GM18505 (cell line): ENCODE measurements around the gene CAND2.

Experiments used
- ATAC-seq: cut with Tn5 transposase; IDR thresholded peaks from one replicate; pipeline ENCODE4 v1.9.1; 2021; ENCODE audit not compliant: unreplicated experiment
- POLR2A ChIP-seq: IDR thresholded peaks from 4 replicates; pipeline ENCODE4 v1.6.1; 2011; ENCODE audit warnings: borderline replicate concordance; ENCODE audit not compliant: insufficient read depth, insufficient read length; ENCODE audit errors: extremely low read depth

Gene CAND2

DNA sequence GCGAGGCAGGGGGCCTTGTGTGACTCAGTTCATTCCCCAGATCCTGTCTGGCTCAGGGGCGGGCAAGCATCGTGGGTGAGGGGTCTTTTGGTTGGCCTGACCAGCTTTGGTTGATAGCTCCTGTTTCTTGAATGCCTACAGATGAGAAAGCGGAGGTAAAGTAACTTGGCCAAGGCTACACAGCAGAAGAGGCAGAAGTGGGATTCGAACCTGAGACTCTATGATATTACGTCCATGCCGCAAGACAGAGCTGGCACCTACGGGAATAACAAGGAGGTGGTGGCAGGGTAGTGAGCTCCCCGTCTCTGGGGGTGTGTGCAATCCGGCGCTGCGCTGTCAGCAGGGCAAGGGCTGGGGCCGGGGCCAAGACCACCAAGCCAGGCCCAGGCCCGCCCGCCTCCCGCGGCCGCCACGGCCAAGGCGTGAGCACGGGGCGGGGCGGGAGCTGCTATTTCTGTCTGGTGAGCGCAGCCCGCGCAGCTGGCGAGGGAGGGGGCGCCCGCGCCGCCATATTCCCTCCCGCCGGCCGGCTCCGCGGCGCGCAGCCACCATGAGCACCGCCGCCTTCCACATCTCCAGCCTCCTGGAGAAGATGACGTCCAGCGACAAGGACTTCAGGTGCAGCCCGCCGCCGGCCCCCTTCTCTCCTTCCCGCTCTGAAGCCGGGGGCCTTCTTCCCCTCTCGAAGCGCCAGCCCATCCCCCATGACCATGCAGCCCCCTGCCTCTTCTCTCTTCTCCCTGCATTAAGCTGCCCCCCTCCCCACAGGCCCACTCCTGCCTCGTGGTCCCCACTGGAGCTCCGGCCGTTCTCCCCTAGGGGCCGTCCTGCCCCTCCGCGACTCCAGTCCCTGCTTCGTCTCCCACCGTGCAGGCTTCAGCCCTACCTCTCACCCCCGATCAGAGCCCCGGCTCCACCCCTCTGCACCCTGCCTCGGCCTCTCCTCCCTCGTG is at the start of gene CAND2:
Gene CAND2, plus strand, starts transcription at position 510 of the 953 bp plus-strand sequence. Its CDS starts 41 bp downstream, at position 551.
- no peak for ATAC-seq
- TF ChIP-seq POLR2A, result no peak

DNA sequence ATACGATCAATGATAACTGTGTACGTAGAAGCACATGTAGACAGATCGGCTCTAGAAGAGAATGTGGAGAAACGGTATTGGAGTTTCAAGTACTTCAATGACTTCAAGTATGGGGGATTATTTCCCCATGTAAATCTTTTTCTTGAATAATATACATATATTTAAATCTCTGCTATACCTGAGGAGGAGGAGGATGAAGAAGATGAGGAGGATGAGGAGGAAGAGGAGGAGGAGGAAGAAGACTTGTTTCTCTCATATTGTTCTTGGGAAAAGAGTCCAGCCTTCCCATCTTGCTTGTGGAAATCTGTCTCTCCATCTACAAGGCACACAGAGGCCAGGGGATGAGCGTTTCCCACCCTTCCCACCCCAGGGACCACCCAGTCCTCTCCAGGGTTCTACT is 48.0 kb upstream of the CAND2 start:
- no peak for TF ChIP-seq POLR2A

DNA sequence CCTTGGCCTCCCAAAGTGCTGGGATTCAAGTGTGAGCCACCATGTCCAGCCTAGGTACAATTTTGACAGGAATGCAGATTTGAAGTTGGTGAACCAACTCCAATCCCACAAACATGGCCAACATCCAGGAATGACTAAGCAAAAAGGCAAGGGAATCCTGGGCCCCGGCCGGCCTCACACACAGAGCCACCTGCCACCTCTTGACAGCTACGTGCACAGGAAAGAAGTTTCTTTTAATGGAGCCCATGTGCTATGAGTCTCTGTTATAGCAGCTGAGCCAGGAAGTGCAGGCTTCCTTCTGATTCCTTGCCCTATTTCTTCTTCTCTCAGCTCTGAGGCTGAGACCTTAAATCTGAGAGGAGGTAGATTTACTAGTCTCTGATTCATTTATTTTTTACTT is 46.3 kb upstream of the CAND2 start:
- TF ChIP-seq POLR2A, result no peak
- peak; percentile 15 for ATAC-seq

More for the DNA sequence above, 48.0 kb upstream of the CAND2 start:
- no peak for ATAC-seq

DNA sequence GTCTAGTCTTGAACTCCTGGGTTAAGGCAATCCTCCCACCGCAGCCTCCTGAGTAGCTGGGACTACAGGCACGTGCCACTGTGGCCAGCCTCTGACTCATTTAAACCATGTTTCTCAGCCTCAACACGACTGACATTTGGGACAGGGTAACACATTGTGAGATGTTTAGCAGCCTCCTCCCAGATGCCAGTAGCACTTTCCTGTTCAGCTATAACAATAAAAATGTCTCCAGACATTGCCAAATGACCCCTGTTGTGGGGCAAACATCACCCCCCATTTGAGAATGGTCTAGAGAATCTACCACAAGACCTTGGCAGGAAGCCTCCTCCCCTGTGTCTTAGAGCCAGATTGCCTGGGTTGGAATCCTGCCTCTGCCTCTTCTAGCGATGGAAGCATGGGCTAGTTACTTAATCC is 45.8 kb upstream of the CAND2 start:
- peak; percentile 52 for ATAC-seq
- TF ChIP-seq POLR2A, result no peak

DNA sequence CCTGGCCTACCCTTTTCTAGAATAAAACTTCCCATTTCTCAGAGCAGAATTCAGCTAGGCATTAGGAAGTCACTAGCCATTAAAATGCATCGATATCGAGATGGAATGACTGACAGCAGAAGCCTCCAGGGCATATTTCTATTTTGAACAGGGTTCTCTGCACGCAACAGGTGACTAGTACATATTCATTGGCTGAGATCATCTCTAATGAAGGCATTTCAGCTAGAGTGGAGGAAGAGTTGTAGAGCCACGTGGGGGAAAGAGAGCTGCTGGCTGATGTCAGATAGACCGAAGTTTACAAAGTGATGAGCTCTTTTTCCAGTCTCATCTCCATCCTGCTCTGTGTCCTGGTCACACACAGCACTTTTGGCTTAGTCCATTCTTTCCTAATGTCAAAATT is 44.9 kb upstream of the CAND2 start:
- no peak for TF ChIP-seq POLR2A
- no peak for ATAC-seq

DNA sequence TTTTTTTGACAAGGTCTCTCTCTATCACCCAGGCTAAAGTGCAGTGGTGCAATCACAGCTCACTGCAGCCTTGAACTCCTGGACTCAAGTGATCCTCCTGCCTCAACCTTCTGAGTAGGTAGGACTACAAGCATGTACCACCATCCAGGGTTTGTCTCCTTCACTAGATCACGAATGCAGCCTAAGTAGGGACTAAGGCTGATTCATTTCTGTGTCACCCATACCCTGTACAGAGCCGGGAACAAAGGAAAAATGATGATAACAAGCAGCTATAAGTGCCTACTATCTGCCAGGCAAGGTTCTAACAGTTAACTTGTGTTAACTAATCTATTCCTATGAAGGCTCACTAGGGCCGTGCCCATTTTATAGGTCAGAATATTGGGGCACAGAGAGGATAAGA is 44.4 kb upstream of the CAND2 start:
- no peak for ATAC-seq
- no peak for TF ChIP-seq POLR2A

DNA sequence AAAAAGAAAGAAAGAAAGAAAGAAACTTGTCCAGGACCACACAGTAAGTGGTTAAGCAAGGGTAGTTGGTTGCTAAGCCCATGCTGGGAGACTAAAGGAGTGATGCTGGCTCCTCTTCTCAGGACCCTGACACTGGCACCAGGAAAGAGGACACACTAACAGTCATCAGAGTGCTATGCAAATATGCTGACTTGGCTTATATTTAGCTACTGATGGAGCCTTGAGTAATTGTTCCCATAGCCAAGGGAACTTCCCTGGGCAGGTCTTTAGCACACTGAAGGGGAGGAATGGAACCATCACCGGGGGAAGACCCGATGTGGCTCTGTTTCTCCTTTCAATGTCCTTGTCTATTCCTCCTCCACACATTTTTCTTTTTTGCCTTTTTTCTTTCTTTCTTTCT is 43.7 kb upstream of the CAND2 start:
- no peak for ATAC-seq
- no peak for TF ChIP-seq POLR2A

DNA sequence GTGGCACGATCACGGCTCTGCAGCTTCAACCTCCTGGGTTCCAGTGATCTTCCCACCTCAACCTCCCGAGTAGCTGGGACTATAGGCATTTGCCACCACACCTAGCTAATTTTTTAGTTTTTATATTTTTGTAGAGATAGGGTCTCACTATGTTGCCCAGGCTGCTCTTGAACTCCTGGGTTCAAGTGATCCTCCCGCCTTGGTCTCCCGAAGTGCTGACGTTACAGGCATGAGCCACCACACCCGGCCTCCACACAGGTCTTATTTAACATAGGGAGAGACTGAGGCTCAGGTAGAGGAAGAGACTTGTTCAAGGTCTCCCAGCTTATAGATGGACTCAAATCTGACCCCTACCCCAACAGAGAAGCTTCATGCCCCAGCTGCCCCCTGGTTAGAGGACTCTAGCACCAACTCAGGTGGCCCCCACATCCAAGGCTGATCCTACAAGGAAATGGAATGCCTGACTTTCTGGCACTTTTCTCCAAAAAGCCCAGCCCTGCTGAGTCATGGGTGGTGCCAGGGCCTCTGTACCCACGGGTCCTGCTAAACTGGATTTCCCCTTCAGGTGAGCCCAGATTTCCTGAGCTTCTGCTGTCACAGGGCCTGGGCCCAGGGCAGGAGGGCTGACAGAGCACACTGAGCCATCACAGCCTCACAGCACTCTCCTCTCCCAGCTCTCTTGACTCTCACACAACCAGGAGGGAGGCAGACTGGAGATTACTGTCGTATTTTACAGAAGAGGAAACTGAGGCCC is 43.0 kb upstream of the CAND2 start:
- no peak for TF ChIP-seq POLR2A
- no peak for ATAC-seq

DNA sequence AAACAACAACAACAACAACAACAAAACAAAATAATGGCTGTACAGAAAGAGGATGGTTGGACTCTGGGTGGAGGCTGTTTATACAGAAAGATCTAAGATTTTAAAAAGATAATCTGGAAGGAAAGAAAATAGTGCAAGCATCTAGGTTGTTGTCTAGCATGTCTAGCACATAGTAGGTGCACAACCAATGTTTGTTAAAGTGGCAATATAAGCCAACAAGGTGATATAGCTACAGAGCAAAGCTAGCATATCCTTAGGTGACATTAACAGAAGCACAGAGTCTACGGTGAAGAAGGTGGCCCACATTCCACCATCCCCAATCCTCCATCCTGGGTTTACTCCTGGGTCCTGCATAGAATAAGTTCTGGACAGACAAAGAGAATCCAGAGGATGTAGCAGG is 42.2 kb upstream of the CAND2 start:
- no peak for TF ChIP-seq POLR2A
- no peak for ATAC-seq

DNA sequence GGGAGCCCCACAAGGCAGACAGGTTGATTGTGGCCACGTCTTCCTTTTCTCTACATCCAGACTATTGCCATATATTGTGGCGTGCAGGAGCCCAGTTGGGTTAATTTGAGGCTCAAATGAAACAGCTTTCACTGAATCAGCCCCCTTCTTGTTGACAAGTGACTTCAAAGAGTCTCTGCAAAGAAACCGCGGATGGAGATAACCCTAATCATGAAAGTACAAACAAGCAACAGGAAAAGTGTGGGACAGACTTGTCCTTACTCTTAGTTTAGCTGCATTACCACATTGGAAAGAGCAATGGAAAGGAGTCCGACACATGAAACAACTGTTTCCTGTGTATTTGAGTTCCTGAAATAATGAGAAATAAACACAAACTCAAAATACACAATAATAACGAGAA is 40.7 kb upstream of the CAND2 start:
- no peak for TF ChIP-seq POLR2A
- no peak for ATAC-seq

DNA sequence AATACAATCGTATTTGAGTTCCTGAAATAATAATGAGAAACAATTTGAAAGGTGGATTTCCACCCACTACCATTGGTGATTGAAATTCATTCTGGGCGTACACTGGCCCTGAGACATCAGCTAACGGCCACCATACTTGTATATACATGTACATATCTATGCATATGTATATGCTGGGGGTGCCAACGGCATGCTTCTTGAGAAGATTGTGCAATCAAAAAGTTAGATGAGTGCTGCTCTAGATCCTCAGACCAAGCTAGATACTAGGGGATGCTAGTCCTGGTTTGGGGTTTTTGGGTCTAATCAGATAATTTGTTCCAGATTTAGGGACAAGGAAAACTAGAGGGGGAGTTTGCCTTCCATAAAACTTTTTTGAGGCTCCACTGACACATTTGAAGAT is 40.3 kb upstream of the CAND2 start:
- ATAC-seq, result no peak
- no peak for TF ChIP-seq POLR2A

DNA sequence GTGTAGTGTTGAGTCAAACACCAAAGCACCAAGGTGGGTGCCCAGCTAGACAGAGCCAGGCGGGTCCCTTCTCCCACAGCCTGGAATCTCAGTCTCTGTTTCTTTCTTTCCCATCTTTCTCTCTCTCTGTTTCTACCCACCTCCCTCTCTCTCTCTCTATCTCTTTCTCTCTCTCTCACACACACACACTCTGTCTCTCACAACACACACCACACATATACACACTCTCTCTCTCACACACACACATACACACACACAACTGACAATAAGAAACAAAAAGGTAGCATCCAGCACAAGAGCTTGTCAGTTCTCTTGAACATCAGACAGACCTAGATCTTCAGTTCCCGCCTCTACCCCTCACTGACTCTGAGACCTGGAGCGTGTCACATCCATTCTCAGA is 39.8 kb upstream of the CAND2 start:
- no peak for ATAC-seq
- TF ChIP-seq POLR2A, result no peak

DNA sequence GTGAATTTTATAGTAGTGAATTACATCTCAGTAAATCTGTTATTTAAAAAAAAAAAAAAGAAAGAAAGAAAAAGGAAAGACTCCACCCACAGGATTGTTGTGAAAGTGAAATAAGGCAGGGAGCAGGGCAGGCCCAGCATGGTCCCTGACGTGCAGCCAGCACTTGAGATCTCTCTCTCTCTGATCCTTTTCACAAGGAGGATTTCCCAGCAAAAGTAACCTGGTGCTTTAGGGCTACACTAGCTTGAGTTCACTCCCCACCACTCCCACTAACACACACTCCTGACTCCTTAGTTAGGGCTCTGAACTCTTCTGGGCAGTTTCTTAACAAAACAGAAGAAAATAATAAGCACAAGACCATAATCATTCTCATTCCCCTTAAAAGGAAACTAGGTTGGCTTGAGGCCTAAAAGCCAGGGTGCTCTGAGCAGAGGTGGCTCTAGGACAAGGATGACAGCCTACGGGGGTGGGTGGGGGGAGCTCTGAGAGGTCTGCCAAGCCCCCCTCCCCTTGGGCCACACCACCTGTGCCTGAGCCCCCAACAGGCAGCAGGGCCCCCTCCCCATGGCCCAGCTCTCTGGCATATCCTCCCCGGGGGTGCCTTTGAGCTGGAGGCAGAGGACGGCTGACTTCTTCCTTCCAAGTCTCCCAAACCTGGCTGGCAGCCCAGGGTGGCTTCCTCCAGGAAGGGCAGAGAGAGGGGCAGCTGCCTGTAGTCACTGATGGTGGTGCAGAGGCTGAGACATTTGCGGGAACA is 38.3 kb upstream of the CAND2 start:
- ATAC-seq, result no peak
- TF ChIP-seq POLR2A, result no peak
